ENCODE measurements around the gene DCAF11. TPM values are rescaled to one million over a fixed set of nuclear protein-coding genes. Genes with fewer than 3 reads are reported as not detected.

DCAF11 gene
- total RNA-seq, 4 donors from 2014 or later: 42.9 to 87.4 (median 57.8) TPM

DNA sequence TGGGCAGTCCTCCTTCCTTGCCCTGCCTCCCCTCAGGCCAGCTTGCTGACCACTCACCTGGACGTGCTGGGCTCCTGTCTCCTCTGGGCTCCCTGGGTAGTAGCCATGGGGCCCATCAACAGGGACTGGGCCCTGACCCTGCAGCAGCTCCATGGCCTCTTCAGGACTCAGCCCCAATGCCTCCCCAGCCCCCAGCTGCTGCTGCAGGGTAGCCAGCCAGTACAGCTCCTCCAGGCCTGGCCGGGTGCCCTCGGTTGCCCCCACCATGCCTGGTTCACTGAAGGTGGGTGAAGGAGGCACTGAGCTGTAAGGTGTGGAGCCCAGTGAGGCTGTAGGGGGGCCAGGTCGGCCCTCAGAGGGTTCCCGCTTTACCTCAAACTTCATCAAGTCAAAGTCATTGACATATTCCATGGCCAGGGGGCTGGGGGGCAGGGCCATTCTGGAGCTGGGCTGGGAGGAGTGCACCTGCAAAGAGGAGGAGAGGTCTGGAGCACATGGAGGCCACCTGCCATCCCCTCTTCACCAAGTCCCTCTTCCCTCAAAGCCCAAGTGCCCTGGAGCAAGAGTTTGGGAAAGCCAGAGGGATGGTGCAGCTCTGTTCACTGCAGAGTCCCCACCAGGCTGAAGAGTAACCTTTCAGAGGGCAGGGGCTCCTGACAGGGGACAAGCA is 32.0 kb upstream of the DCAF11 start:
- H3K36me3 ChIP-seq: no peaks in the 10 kb centered on the region
- intact Hi-C loops (cut with DNase I; ENCODE audit: low total_unique reads): no loop called here
- H3K27ac ChIP-seq: no peak overlapping the region
- no peaks in the 10 kb centered on the region for H3K27me3 ChIP-seq
- H3K4me3 ChIP-seq: no peak overlapping the region
- TF ChIP-seq POLR2A (IDR thresholded peaks at IDR 0.05): no peak
- TF ChIP-seq, protein P1, sequence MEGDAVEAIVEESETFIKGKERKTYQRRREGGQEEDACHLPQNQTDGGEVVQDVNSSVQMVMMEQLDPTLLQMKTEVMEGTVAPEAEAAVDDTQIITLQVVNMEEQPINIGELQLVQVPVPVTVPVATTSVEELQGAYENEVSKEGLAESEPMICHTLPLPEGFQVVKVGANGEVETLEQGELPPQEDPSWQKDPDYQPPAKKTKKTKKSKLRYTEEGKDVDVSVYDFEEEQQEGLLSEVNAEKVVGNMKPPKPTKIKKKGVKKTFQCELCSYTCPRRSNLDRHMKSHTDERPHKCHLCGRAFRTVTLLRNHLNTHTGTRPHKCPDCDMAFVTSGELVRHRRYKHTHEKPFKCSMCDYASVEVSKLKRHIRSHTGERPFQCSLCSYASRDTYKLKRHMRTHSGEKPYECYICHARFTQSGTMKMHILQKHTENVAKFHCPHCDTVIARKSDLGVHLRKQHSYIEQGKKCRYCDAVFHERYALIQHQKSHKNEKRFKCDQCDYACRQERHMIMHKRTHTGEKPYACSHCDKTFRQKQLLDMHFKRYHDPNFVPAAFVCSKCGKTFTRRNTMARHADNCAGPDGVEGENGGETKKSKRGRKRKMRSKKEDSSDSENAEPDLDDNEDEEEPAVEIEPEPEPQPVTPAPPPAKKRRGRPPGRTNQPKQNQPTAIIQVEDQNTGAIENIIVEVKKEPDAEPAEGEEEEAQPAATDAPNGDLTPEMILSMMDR (IDR thresholded peaks at IDR 0.05): no peak
- no peak for DNase-seq
- no peaks in the 10 kb centered on the region for H3K9me3 ChIP-seq
- H3K4me1 ChIP-seq: no peaks in the 10 kb centered on the region

DNA sequence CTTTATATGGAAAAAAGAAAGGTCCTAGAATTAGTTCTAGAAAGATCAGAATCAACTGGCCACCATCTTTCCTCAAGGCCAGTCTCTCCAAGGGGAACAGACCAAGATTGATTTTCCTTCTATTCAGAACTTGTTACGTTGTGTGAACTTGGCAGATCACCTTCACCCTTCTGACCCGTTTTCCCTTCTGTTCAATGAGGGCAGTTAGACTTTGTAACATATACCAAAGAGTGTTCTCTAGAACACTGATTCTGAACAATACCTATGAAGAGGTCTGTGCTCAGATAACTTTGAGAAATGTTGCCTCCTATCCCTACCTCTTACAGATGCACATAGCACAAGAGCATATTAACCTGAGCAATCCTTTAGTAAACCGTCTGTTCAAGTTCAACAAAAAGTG is 31.1 kb upstream of the DCAF11 start:
- Histone ChIP-seq H3K9me3 (no peaks in the 10 kb centered on the region), H3K27me3 (no peaks in the 10 kb centered on the region), H3K4me3 (no peak overlapping the region), H3K4me1 (no peaks in the 10 kb centered on the region), H3K27ac (no peak overlapping the region), H3K36me3 (no peaks in the 10 kb centered on the region)
- DNase-seq: no peak
- intact Hi-C loops (cut with DNase I; ENCODE audit: low total_unique reads): no loop called here
- no peak for TF ChIP-seq POLR2A (IDR thresholded peaks at IDR 0.05)

DNA sequence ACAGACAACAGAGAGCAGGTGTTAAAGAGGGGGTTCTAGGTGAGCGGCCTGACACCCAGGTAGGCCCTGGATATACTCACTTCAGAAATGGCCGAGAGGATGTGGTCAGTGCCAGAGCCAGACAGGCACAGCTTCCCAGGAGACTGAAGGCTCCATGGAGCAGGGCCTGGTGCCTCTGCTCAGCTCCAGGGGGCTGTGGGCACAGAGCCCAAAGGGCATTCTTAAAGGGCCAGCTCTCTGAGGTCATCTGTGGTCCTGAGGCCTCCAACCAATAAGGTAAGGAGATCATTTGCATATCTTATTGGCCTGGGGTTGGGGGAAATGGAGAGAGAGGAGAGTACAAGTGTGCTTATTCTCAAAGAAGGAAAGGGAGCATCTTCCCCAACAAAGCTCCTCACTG is 30.1 kb upstream of the DCAF11 start:
- TF ChIP-seq, protein P1 (IDR thresholded peaks at IDR 0.05): no peak
- TF ChIP-seq POLR2A (IDR thresholded peaks at IDR 0.05): no peak
- no peak for DNase-seq

DNA sequence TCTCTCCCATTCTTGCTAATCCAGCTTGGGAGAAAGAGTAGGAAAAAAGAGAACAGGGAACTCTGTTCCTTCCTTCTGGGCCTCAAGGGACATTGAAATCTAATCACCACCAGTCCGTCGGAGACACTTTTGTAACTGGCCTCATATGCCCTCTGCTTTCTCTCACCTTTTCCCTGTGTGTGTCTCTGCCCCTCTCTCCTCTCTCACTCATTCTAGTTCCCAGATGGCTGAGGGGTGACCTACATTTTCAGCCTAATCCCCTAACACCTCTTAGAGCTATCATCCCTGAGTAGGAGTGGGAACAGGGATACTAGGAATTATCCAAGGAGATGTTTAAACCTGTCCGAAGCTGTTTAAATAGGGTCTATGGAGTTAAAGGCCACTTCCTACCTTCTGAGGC is 29.4 kb upstream of the DCAF11 start:
- Histone ChIP-seq H3K27me3 (no peaks in the 10 kb centered on the region), H3K9me3 (no peaks in the 10 kb centered on the region), H3K4me3 (no peak overlapping the region), H3K4me1 (no peaks in the 10 kb centered on the region), H3K36me3 (no peaks in the 10 kb centered on the region), H3K27ac (no peak overlapping the region)
- no peak for DNase-seq
- intact Hi-C loops (cut with DNase I; ENCODE audit: low total_unique reads): no loop called here
- TF ChIP-seq, protein P1 (IDR thresholded peaks at IDR 0.05): no peak
- no peak for TF ChIP-seq POLR2A (IDR thresholded peaks at IDR 0.05)

More for the DNA sequence above, 30.1 kb upstream of the DCAF11 start:
- Histone ChIP-seq H3K9me3 (no peaks in the 10 kb centered on the region), H3K4me3 (no peak overlapping the region), H3K36me3 (no peaks in the 10 kb centered on the region), H3K27me3 (no peaks in the 10 kb centered on the region), H3K27ac (no peak overlapping the region), H3K4me1 (no peaks in the 10 kb centered on the region)
- intact Hi-C loops (cut with DNase I; ENCODE audit: low total_unique reads): no loop called here

DNA sequence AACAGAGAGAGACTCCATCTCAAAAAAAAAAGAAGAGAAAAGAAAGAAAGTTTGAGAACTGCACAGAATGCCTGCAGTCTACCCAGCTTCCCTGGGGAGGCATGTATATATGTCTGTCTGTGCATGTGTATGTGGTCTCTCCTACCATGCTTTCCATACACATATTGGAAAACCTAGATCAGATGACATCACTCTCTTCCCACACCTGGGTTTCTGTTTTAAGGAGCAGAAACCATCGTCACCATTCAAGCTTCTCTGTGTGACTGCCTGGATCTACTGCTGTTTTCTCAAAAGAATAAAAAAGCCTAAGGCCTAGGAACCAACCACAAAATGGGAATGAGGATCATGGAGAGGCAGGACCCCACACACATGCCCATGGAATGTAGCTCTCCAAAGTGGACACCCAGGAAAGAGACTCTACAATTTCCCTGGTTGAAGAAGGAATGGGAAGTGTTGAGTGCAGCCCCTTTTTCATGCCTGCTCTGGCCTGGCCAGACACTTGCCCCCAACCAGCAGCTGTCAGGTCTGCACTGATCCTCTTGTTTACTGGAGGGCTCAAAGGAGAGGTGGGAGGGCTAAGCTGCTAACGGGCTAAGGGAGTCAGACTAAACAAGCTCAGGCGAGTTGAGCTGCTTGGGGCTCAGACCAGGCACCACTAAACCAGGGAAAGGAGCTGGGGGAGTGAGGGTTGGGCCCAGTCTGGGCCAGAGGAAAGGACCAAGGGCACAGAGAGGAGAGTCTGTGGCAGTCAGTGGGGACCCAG is 28.2 kb upstream of the DCAF11 start:
- no peaks in the 10 kb centered on the region for H3K4me1 ChIP-seq
- DNase-seq: no peak
- no peaks in the 10 kb centered on the region for H3K36me3 ChIP-seq
- intact Hi-C loops (cut with DNase I; ENCODE audit: low total_unique reads): no loop called here
- no peaks in the 10 kb centered on the region for H3K9me3 ChIP-seq
- H3K27ac ChIP-seq: no peak overlapping the region
- H3K4me3 ChIP-seq: no peak overlapping the region
- H3K27me3 ChIP-seq: no peaks in the 10 kb centered on the region
- TF ChIP-seq POLR2A (IDR thresholded peaks at IDR 0.05): no peak
- TF ChIP-seq, protein P1 (IDR thresholded peaks at IDR 0.05): no peak

Data from uterus (tissue), 4 donors.